Hindlimb muscle (tissue), 1 donor: ENCODE measurements around the gene SLC9A2. TPM values are rescaled to one million over a fixed set of nuclear protein-coding genes. Genes with fewer than 3 reads are reported as not detected.

ENCODE experiments used
- DNase-seq: peaks from one replicate; pipeline ENCODE4 v3.0.0-alpha.2; 2013
- polyA plus RNA-seq: library from polyadenylated mRNA; unstranded; fragments of 120-200 nt; gene quantifications from one replicate; pipeline ENCODE4 v1.2.1, GENCODE V29; 2013; ENCODE audit not compliant: insufficient read length

SLC9A2 gene
- polyA plus RNA-seq, 1 donor, result 1.9 TPM

- DNase-seq, result no peak
These were observed 55.0 kb downstream of the SLC9A2 start for GRCh38 chr2:102674370-102674769.

- no peak for DNase-seq
These were observed 55.5 kb downstream of the SLC9A2 start for GRCh38 chr2:102674836-102675235.

- no peak for DNase-seq
These were observed 58.2 kb downstream of the SLC9A2 start for GRCh38 chr2:102677244-102678215.

DNA sequence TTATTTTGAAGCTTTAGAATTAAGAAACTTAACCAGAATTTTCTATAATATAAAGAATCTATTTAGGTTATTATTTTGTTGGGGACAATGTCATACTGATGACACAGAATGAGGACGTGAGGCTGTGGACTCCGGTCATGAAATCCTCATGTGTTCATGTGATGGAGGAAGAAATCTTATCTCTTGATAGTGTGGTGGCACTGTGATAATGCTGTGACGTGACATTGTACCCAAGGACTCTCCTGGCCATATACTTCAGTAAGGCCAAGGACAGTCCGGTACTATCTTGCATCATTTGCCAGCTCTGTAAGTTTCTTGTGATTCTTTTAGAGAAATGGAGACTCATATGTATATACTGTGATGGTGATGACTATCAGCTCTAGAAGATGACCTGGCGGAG lies 59.1 kb downstream of the SLC9A2 start:
- DNase-seq, result no peak

DNA sequence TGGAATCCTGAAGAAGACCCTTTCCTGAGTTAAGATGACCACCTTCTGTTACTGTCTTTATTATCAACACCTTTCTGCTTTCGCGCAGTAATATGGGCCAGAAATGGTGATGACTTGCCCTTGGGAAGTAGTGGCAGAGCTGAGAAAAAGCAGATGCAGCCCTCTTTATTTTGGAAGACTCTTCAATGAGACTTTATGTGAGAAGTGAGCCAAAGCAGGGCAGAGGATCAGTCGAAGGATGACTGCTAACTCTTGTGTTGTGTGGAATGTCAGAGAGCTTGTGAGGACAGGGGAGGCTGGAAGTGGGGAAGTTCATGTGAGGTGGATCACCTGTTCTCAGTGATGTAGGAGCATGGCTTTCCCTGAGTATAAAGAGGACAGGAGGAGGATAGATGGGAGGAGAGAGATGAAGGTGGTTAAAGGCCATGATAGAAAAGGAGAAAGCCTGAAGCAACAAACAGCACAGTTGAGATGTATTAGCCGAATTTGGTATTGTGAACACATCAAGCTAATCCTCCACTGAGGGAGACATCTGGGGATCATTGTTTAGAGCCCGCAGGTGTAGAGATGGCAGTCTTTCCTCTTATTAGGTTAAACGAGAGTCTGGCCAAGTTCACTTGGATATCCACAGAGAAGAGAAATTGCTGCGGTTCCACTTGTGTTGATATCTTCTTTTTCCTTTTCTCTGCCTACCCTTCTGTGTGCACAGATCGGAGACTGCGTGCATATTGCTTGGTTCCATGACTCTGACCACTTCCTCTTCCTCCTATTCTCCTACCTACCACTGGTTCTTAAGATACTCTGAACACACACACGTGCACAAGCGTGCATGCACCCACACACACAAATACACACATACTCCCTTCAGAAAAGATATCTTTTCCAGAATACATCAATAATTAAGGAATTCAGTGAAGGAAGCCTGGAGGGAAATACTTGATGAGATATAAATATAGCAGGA lies 67.4 kb downstream of the SLC9A2 start:
- no peak for DNase-seq

DNA sequence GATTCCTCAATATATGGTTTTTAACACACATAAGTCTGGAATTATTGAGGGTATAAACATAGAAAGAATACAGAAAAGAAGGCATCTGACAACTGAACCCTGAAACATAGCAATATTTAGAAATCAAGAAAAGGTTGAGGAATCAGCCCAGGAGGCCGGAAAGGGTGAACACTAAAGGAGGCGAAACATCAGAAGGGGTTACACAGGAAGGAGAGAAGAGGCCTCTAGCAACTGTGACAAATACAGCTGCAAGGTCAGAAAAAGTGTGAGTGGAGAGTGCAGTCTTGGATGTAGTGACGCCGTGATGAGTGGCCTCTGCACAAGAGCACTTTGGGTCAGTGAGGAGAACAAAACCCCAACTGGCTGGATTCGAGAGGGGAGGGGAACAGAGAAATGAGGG lies 70.7 kb downstream of the SLC9A2 start:
- DNase-seq, result no peak

GRCh38 chr2:102696463-102696862 lies 77.1 kb downstream of the SLC9A2 start:
- DNase-seq, result no peak

DNA sequence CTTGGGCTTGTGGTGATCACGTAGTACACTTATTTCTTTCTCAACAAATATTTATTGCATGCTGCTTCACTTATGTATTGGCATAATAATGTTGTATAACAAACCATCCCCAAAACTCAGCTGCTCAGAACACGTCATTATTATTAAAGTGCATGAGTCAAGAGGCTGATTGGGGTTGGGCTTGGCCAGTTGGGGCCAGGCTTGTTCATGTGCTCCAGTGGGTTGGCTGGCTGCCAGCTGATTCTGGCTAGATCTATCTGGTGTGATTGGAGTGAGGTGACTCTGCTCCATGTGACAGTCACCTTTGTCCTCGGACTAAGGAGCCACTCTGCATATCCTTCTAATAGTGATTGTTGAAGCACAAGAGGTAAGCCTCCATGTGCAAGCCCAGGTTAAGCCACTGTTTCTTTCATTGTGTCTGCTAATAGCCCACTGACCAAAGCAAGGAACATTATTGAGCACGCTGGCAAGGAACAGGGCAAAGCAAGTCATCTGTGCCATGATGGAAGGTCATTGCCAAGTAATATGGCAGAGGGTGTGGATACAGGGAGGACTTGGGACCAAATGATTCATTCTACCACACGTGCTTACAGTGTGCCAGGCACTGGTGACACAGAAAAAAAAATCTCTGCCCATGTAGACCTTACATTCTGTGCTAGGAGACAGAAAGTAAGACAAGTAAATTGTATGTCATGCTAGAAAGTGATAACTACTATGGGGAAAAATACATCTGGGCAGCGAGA lies 79.2 kb downstream of the SLC9A2 start:
- DNase-seq, result no peak

GRCh38 chr2:102703305-102703704 lies 84.0 kb downstream of the SLC9A2 start:
- no peak for DNase-seq

DNA sequence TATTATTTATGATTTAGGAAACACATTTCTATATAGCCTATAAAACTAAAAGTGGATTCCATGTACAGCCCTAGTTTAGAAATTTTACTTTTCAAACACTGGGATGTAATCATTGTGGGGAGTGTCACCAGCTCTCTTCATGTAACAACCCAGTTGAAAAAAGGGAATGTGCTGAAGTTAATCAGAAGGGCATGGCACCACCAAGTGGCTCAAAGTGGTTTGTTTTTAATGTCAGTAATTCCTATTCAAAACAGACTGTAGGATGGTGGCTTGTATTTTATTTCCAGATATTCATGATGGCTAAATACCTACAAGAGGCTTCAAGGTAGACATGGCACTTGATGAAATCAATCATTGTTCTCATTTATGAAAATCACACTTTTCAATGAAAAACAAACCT lies 84.4 kb downstream of the SLC9A2 start:
- DNase-seq, result no peak

DNA sequence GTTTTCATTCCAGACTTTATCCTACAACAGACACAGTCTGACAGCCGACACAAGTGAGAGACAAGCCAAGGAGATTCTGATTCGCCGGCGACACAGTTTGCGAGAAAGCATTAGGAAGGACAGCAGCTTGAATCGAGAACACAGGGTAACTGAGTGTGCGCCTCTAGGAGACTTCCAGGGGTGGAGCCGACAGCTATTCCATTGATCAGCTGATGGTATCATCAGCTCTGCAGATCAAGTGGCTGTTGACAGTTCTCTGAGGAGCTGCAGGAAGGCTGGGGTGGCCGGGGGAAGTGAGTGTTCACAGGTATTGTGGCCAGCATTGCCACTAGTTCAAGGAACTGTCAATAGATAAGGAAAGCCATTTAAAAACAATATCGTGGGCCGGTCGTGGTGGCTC lies 85.2 kb downstream of the SLC9A2 start:
- no peak for DNase-seq

DNA sequence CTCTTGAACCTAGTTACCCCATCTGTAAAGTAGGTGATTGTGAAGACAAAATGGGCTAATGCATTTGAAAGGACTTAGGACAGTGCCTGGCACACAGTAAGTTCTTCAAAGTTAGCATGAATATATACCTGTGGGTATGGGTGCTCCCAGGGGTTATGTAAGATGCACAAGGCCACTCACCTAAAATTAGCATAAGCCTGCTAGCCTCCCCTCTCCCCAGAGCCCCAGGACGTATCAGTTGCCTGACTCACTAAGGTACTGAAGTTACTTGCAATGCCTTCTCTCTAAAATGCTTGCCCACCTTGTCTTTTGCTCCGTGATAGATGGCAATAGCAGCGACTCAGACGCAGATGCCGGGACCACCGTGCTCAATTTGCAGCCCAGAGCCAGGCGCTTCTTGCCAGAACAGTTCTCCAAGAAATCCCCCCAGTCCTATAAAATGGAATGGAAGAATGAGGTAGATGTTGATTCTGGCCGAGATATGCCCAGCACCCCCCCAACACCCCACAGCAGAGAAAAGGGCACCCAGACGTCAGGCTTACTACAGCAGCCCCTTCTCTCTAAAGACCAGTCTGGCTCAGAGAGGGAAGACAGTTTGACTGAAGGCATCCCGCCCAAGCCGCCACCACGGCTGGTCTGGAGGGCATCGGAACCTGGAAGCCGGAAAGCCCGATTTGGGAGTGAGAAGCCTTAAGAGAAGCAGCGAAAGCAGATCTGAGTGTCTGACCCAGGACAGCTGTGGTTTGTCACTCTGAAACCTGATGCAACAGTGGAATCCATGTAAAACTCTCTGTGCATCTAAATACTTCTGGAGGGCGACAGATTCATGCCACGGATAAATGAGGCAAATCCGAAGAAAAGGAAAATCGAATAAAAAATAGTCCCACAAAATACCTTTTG lies 88.7 kb downstream of the SLC9A2 start:
- no peak for DNase-seq

DNA sequence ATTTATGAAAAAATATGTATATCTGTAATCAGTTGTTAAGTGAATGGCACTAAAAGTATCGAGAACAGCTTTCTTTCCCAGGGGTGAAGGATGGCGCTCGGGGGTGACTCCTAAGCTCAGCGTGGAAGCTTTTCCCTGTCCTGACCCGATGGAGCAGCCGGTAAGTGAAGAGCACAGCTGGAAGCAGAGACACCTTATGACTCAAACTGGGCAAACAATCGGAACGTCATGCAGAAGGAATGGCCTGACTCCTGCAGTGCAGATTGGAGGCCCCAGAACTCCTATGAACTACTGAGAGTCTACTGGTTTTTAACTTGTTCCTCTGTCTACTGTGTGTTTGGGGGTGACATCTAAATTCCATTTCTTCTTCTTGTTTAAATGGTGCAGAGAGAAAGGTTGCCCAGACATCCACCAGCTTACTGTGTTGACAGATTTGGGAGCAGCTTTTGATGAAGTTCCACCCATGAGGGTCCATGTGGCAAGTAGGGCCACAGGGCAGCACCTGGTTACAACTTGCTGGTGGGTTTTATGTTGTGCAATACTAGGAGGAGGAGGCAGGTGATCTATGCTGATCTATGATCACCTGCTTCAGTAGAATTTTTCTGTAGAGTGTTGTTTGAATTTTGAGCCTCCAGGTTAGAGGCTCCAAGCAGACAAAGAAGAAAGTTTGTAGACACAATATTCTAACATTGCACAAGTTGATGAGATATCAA lies 89.7 kb downstream of the SLC9A2 start:
- no peak for DNase-seq

DNA sequence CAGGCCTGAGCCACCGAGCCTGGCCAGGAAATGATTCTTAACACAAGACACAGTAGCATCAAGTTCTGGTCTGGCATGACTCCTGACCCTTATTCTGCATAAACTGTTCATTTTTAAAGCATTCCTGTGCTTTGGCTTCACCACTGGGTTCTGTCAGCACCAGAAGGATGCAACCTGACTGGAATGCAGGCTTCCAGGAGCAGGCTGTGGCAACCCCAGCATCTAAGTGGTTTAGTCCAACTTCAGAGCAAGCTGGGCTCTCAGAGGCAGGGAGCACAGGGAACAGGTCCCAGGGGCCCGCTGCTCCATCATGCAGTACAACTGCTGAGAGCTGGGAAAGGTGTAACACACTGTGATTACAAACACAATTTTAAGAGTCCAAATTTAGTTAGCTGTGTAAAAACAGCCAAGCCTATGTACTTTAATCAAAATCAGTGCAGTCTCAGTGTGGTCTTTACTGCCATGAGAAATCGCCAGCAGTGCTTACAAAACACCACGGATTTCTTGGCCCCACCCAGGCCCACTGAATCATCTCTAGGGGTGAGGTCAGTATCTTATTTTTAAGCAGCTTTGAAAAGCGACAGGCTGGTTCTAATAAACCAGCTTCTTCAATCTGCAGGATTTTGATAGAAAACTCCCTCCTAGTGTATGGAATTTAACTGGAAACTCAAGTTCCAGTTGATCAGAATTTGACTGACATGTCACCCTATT lies 98.1 kb downstream of the SLC9A2 start:
- DNase-seq, result no peak

GRCh38 chr2:102718387-102719316 lies 99.3 kb downstream of the SLC9A2 start:
- DNase-seq, result no peak

GRCh38 chr2:102724016-102724490 lies 104.7 kb downstream of the SLC9A2 start:
- DNase-seq, result no peak

DNA sequence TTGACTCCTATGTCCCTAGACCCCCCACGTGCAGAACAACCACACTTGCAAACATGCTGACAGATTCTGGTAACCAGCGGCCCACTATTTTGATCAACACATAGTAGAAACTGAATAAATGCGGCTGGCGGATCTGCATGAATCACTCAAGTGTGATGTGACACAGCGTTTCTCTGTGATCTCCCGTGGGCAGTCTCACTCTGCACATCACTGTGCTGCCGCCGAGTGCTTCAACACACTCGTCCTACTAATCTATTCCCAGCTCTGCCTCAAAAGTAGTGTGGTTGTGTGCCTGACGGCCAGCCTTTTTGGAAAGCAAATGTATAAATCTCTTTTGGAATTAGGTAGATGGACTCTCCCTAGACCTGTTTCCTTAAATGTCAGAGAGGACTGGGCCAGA lies 105.2 kb downstream of the SLC9A2 start:
- no peak for DNase-seq
